Gastroesophageal sphincter (tissue), 3 donors: ENCODE data around the gene DTL.

Experiments used
- CTCF ChIP-seq, 4 experiments: fragments of 200-600 bp in 2 of 4; fragments of 450-650 bp in 2 of 4; sonication (generic) in 1 of 4; IDR thresholded peaks; one replicate each; pipeline ENCODE4 v1.5.1; 2017 to 2019; ENCODE audit warnings: antibody characterized with exemption in 4 of 4, mild to moderate bottlenecking in 2 of 4, moderate library complexity in 2 of 4
- EP300 ChIP-seq: sonication (generic); formaldehyde crosslinking; IDR thresholded peaks from one replicate; pipeline ENCODE4 v1.6.1; 2017; ENCODE audit warnings: antibody characterized with exemption, mild to moderate bottlenecking
- POLR2A ChIP-seq, 2 donors: fragments of 450-650 bp; IDR thresholded peaks; one replicate each; pipeline ENCODE4 v1.6.1; 2017; ENCODE audit warnings: antibody characterized with exemption in 2 of 2, mild to moderate bottlenecking in 2 of 2, moderate library complexity in 1 of 2
- POLR2AphosphoS5 ChIP-seq: sonication (generic); formaldehyde crosslinking; IDR thresholded peaks from one replicate; pipeline ENCODE4 v1.6.1; 2017; ENCODE audit warnings: antibody characterized with exemption

DNA sequence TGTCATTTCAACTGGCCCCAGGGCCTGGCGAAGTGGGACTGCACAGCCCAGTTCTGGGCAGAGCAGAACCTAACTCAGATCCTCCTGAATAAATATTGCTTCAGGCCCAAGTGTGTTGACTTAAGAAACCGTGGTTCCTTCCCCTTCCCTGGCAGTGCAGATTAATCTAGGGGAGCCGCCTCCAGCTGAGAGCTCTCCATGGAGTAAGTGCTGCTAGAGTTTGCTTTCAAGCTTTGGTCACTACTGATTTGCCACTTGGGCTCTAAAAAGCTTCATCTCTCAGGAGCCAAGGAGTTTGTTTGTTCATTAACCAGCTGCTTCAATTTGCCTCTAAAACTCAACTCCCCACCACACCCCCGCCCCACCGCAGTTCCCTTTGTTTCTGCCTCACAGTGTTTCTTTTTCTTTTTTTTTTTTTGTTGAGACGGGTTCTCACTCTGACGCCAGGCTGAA is 112.1 kb downstream of the DTL start:
- no peak for TF ChIP-seq CTCF (IDR thresholded peaks at IDR 0.05)
- no peak for TF ChIP-seq EP300
- no peak for TF ChIP-seq POLR2A (IDR thresholded peaks at IDR 0.05)
- TF ChIP-seq POLR2AphosphoS5 = no peak
